ENCODE data around the gene MAL. TPM values are rescaled to one million over a fixed set of nuclear protein-coding genes. Genes with fewer than 3 reads are reported as not detected.

MAL gene
- total RNA-seq, 1 experiment from 2014 or later, result 0.80 TPM

DNA sequence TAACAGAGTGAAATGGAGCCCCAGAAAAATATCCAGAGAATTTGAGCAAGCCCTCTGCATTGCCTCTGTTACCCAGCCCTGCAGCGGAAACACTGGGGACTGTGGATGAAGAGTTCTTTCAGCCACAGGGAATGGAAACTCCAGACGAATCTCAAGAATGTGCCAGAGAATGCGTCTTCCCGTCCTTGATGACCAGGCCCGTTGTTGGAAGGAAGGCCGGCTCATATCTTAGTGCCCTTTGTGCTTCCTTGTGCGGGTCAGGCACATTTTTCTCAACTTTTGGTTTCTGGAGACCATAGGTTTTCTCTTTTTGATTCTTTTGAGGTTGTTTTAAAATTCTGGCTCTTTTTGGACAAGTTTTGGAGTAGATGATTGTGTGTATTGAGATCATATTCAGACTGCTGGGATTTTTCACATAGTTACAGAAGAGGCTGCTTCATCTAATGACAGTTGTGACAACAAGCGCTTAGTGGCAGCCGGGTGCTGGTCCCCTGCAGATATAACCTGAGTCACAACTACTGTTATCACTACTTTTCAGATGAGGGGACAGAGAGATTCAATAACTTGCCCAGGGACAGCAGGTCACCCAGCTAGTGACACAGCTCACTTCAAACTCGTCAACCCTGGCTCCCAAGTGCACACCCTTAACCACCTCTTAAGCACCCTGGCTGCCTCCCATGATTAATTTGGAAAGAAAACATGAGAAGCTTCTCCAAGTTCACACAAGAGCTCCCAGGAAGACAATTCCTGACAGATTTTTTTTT is 15.7 kb downstream of the MAL start:
- DNase-seq, result no peak
- no peaks in the 10 kb centered on the region for H3K36me3 ChIP-seq (replicated peaks; ENCODE audit: control insufficient read depth, insufficient read depth, low read length)
- peaks cover 2% of the 10 kb centered on the region; the same call in 1 of the 2 replicates for H3K27me3 ChIP-seq (ENCODE audit: control insufficient read depth, insufficient read depth, low read length)
- H3K4me3 ChIP-seq (ENCODE audit: insufficient read depth, low read depth, low read length), result no peak overlapping the region

DNA sequence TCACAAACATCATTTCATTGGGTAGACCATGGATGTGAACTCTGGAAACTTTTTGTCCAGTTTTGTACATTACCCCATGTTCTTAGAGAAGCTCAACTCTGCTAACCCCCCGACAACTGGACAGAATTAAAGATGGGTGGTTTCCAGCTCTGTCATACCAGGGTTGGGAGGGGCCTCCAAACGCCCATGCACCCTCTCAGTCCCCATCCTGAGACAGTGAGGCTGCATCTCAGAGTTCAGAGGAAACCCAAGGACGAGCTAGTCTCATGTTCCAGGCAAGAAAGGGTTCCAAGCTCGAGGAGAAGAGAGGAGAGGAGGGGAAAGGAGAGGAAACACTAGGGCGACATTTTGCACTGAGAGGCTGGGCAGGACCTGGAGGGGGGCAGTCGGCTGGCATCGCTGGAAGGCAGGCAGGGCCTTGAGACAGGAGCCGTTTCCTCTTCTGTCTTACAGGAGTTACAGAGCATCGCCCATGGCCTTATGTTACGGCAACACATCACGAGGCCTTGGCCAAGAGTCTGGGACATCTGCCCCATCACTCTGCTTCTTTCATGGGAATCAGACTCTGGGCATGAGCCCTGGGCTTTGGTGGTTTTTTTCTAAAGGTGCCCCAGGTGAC is 16.4 kb downstream of the MAL start:
- peaks cover 2% of the 10 kb centered on the region; the same call in 1 of the 2 replicates for H3K27me3 ChIP-seq (ENCODE audit: control insufficient read depth, insufficient read depth, low read length)
- no peaks in the 10 kb centered on the region for H3K36me3 ChIP-seq (replicated peaks; ENCODE audit: control insufficient read depth, insufficient read depth, low read length)
- DNase-seq, result no peak
- H3K4me3 ChIP-seq (ENCODE audit: insufficient read depth, low read depth, low read length), result no peak overlapping the region

DNA sequence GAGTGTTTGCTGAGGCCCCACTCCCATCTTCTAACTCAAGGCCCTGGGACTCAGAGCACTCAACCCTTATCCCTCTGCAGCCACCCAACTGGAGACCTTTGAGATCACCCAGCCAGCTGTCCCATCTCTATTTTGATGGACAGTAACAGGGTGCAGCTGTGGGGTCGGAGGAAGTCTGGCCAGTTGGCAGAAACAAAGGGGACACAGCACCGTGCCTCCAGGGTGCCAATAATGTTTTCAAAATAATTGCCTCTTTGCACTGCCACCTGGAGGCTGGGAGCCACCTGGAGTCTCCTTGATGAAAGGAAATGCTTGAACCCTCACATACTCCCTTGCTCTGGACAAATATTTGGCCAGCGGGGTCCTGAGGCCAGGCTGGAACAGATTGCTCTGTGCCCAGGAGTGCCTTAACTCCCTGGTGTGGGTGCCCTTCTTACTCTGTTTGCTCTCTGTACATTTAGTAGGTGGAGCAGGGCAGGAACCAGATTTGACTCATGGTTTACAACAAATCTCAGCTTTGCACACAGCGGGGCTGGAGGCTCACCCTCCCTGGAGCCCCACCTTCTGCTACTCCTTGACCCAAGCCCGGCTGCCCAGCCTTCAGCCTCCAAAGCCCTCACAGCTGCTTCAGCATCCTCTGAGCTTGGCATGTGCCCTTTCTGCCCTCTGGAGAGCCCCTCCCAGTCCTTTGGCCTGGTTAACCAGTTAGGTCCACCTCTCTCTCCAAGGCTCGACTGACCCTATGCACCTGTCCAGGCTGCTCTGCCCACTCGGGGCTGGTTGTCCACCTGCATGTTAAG is 17.2 kb downstream of the MAL start:
- DNase-seq, result no peak
- H3K27me3 ChIP-seq (ENCODE audit: control insufficient read depth, insufficient read depth, low read length), result peaks cover 2% of the 10 kb centered on the region; the same call in 1 of the 2 replicates
- H3K36me3 ChIP-seq (replicated peaks; ENCODE audit: control insufficient read depth, insufficient read depth, low read length), result no peaks in the 10 kb centered on the region
- H3K4me3 ChIP-seq (ENCODE audit: insufficient read depth, low read depth, low read length), result no peak overlapping the region

DNA sequence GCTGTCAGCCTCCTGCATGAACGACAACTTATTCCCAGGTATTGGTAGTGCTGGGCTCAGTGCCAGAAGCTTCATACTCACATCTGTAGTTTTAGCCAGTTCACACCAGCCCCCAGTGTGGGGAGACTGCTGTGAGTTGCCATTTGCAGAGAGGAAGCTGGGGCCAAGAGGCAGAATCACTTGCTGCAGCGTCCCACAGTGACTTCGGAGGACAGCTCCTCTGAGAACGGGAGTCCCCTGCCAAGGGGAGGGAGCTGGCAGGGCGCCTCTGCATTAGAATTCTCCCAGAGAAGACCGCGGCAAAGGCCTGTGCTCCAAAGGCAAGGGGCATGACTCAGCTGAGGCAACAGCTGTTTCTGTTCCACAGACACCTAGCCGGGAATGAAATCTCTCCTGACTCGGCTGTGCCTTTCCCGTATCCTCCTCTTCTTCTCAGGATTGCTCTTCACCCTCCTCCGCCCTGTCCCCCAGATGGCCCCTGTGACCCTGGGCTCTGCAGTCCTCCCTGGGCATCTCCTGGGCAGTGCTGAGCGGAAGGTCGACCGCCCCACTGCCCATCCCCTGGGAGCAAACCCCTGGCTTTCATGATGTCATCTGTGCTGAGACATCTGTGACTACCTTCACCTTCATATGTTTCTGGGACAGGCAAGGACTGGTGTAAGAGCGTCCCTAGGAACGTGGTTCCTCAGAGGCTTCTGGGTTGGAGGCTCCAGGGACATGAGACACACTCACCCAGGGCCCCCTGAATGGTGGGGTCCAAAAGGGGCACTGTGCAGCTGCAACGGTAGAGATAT is 18.0 kb downstream of the MAL start:
- DNase-seq, result peak; percentile 75
- Histone ChIP-seq H3K4me3 (ENCODE audit: insufficient read depth, low read depth, low read length) (no peak overlapping the region), H3K27me3 (ENCODE audit: control insufficient read depth, insufficient read depth, low read length) (peaks cover 2% of the 10 kb centered on the region; the same call in 1 of the 2 replicates), H3K36me3 (replicated peaks; ENCODE audit: control insufficient read depth, insufficient read depth, low read length) (no peaks in the 10 kb centered on the region)

DNA sequence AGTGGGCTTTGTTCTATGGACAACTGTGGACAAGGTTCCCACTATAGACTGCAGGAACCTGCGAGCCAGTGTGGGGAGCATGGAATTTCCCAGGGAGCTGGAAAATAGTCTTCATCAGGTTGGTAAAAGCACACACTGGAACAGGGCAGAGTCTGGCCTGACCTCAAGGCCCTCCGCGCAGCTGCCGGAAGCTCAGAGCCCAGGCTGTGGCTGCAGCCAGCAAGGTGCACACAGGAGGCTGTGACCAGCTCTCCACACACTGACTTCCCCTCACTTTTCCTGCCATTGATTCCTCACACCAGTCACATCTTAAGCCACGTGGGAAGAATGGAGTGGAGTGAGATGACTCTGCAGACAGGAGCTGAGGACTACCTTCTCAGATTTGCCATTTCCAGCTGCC is 19.1 kb downstream of the MAL start:
- H3K4me3 ChIP-seq (ENCODE audit: insufficient read depth, low read depth, low read length), result no peak overlapping the region
- DNase-seq, result no peak
- H3K36me3 ChIP-seq (replicated peaks; ENCODE audit: control insufficient read depth, insufficient read depth, low read length), result no peaks in the 10 kb centered on the region
- peaks cover 2% of the 10 kb centered on the region; the same call in 1 of the 2 replicates for H3K27me3 ChIP-seq (ENCODE audit: control insufficient read depth, insufficient read depth, low read length)

DNA sequence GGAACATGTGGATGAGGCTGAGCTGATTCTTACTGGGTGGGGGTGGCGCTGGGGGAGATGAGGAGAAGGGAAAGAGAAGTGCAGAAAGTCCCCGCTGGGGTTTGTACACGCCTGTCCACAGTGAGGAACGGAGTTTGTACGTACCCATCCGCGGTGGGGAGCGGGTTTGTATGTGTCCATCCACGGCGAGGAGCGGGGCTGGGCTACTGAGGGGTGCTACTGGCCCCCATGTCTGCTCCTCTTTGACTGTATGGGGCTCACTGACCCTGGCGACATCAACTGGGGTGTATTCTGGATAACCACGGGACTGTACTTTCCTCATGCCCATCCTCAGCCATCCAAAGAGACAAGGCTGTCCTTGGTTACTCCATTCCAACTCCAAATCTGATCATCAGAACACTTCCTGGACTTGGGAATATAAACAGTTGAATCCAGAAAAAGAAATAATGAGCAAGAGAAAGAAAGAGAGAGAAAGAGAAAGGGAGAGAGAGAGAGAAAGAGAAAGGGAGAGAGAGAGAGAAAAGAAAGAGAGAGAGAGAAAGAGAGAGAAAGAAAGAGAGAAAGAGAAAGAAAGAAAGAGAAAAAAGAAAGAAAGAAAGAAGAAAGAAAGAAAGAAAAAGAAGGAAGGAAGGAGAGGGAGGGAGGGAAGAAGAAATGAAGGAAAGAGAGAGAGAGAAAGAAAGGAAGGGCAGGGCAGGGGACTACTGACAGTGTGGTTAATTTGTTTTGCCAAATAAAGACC is 21.0 kb downstream of the MAL start:
- DNase-seq, result no peak
- H3K27me3 ChIP-seq (ENCODE audit: control insufficient read depth, insufficient read depth, low read length), result peaks cover 2% of the 10 kb centered on the region; the same call in 1 of the 2 replicates
- H3K36me3 ChIP-seq (replicated peaks; ENCODE audit: control insufficient read depth, insufficient read depth, low read length), result no peaks in the 10 kb centered on the region
- H3K4me3 ChIP-seq (ENCODE audit: insufficient read depth, low read depth, low read length), result no peak overlapping the region

DNA sequence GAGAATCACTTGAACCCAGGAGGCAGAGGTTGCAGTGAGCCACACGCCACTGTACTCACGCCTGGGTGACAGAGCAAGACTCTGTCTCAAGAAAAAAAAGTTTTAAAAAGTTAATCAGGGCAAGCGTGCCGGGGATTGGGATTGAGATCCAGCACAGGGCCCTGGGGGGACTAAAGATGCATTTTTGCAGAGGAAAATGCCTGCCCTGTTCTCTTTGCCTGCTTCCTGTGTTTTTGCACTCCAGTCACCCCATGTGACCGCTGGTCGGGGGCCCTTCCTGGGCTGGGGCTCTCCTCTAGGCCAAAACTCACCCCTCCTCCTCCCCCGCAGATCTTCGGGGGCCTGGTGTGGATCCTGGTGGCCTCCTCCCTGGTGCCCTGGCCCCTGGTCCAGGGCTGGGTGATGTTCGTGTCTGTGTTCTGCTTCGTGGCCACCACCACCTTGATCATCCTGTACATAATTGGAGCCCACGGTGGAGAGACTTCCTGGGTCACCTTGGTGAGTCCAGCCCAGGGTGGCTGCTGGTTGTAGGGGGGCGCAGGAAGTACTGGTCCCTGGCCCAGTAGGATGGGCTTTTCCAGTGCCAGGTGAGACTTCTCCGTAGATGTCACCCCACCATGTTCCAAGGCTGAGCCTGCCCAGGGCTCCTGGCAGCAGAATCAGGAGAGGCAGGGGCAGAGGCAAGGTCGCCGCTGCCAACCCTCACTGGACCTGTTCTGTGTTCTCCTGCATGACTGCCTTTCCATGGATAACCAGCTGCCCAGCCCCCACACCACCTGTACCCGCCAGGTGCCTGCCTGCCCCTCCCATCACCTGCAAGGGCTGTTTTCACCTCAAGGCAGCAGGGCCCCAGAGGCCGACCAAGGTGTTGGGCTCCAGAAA is 22.4 kb downstream of the MAL start:
- Histone ChIP-seq H3K27me3 (ENCODE audit: control insufficient read depth, insufficient read depth, low read length) (peaks cover 2% of the 10 kb centered on the region; the same call in 1 of the 2 replicates), H3K36me3 (replicated peaks; ENCODE audit: control insufficient read depth, insufficient read depth, low read length) (no peaks in the 10 kb centered on the region), H3K4me3 (ENCODE audit: insufficient read depth, low read depth, low read length) (no peak overlapping the region)
- DNase-seq, result no peak

DNA sequence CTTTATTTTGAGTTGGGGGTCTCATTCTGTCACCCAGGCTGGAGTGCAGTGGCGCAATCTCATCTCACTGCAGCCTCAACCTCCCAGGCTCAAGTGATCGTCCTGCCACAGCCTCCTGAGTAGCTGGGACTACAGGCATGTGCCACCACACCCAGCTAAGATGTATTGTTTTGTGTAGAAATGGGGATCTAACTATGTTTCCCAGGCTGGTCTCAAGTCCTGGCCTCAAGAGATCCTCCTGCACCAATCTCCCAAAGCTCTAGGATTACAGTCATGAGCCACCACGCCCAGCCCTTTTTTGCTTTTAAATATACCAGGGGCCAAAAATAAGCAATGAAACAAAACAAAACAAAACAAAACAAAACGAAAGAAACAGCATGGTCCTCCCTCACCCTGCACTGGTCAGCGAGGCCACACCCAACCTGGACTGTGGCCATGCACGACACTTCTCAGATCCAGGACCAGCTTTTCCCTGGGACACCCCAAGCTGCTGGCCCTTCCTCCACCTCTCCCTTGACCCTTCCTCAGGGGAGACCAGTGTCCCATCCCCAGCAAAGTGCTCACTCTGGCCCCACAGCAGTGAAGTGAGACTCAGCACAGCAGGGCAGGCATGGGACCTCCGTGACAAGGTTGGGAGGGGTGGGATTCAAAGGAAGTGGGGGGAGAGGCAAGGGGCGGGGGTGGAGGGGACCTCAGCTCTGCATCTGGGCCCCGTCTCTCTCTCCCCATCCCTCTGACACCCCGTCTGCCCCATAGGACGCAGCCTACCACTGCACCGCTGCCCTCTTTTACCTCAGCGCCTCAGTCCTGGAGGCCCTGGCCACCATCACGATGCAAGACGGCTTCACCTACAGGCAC is 23.5 kb downstream of the MAL start:
- H3K27me3 ChIP-seq (ENCODE audit: control insufficient read depth, insufficient read depth, low read length), result 0 out of 2 replicates have a peak, but pooled peaks cover 2% of the 10 kb centered on the region
- DNase-seq, result no peak
- H3K4me3 ChIP-seq (ENCODE audit: insufficient read depth, low read depth, low read length), result no peak overlapping the region
- no peaks in the 10 kb centered on the region for H3K36me3 ChIP-seq (replicated peaks; ENCODE audit: control insufficient read depth, insufficient read depth, low read length)

DNA sequence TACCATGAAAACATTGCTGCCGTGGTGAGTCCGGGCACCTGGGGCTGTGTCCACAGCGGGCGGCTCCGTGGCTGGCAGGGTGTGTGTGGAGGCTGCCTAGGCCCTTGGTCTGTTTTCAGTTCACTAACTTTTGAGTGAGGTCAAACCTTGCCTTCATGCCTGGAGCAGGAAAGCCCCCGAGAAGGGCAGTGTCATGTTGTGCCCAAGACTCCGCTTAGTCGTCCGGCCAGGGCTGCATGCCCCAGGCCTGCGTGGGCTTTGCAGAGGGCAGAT is 24.1 kb downstream of the MAL start:
- H3K36me3 ChIP-seq (replicated peaks; ENCODE audit: control insufficient read depth, insufficient read depth, low read length), result no peaks in the 10 kb centered on the region
- H3K4me3 ChIP-seq (ENCODE audit: insufficient read depth, low read depth, low read length), result no peak overlapping the region
- H3K27me3 ChIP-seq (ENCODE audit: control insufficient read depth, insufficient read depth, low read length), result 0 out of 2 replicates have a peak, but pooled peaks cover 2% of the 10 kb centered on the region
- no peak for DNase-seq

DNA sequence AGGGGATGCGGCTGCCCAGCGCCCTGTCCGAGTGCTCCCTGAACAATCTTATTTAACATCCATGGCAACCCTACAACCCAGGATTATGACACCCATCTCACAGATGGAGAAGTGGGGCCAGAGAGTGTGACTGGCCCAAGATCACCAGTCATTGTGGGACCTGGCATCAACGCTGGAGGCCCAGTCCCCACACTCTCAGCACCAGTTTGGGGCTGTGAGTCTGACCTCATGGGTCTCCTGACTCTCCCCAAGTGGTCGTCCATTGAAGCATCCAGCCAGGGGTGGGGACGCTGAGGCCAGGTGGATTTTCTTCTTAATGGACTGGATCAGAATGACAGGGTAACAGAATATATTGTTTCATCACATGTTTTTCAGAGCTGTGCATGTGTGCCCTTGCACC is 24.5 kb downstream of the MAL start:
- 0 out of 2 replicates have a peak, but pooled peaks cover 2% of the 10 kb centered on the region for H3K27me3 ChIP-seq (ENCODE audit: control insufficient read depth, insufficient read depth, low read length)
- no peak overlapping the region for H3K4me3 ChIP-seq (ENCODE audit: insufficient read depth, low read depth, low read length)
- H3K36me3 ChIP-seq (replicated peaks; ENCODE audit: control insufficient read depth, insufficient read depth, low read length), result no peaks in the 10 kb centered on the region
- no peak for DNase-seq

DNA sequence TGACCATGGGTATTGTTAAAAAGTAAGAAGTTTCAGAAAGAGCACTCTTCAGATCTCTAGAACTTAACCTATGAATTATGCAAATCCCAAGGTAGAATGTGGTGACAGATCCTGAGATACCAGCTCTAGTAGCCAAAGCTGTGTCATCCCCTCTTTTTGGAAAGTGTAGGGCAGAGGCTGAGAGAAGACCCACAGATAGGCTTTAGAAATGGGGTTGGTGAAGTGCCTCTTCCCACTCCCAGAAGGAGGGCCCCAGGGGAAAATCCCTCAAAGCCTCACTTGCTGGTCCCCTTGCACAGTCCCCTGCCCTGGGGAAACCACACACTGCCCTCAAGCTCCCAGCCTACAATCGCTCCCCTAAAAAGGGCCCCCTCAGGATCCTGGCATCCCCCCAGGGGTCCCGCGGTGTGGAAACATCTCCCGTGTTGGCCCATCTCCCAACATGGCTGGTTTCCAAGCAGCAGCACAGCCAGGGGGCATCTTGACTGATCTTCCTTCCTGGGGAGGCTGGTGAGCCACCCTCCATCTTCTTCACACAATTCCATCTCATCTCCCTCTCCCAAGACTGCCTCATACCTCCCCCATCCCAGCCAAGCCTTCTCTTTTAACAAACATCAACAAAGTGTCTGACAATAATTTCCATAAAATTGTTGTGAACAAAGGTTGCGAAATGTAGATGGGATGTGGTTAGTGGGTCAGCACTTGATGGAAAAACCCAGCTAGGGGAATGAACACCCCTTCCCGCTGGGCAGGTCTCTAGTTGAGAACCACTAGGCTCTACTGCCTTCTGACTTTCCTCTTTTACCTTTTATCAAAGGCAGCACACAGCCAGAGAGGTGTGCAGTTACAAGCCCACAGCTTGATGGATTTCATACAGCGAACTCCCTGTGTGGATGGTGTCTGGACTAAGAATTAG is 25.1 kb downstream of the MAL start:
- DNase-seq, result no peak
- Histone ChIP-seq H3K27me3 (ENCODE audit: control insufficient read depth, insufficient read depth, low read length) (0 out of 2 replicates have a peak, but pooled peaks cover 2% of the 10 kb centered on the region), H3K4me3 (ENCODE audit: insufficient read depth, low read depth, low read length) (no peak overlapping the region), H3K36me3 (replicated peaks; ENCODE audit: control insufficient read depth, insufficient read depth, low read length) (no peaks in the 10 kb centered on the region)
